Glutamatergic neuron (in vitro differentiated cells): ENCODE measurements around the gene MYO5C. TPM values are rescaled to one million over a fixed set of nuclear protein-coding genes. Genes with fewer than 3 reads are reported as not detected.

Experiments
- DNase-seq: peaks from one replicate; pipeline ENCODE4 v3.0.0; 2022
- H3K27ac Mint-ChIP-seq: one replicate; pipeline ENCODE4 v1.8.0; 2020; ENCODE audit warnings: mild to moderate bottlenecking, mixed read lengths, inconsistent platforms; ENCODE audit not compliant: unreplicated experiment
- H3K27me3 Mint-ChIP-seq: one replicate; pipeline ENCODE4 v1.8.0; 2020; ENCODE audit warnings: mild to moderate bottlenecking, moderate library complexity, mixed read lengths, inconsistent platforms; ENCODE audit not compliant: unreplicated experiment
- H3K36me3 Mint-ChIP-seq: one replicate; pipeline ENCODE4 v1.8.0; 2020; ENCODE audit warnings: mild to moderate bottlenecking, mixed read lengths, inconsistent platforms; ENCODE audit not compliant: unreplicated experiment
- H3K4me1 Mint-ChIP-seq: one replicate; pipeline ENCODE4 v1.8.0; 2020; ENCODE audit warnings: mild to moderate bottlenecking, low read depth, mixed read lengths, inconsistent platforms; ENCODE audit not compliant: unreplicated experiment
- H3K4me3 Mint-ChIP-seq: one replicate; pipeline ENCODE4 v1.8.0; 2020; ENCODE audit warnings: mild to moderate bottlenecking, mixed read lengths, inconsistent platforms; ENCODE audit not compliant: unreplicated experiment
- H3K9me3 Mint-ChIP-seq: one replicate; pipeline ENCODE4 v1.8.0; 2020; ENCODE audit warnings: mild to moderate bottlenecking, moderate library complexity, mixed read lengths, inconsistent platforms; ENCODE audit not compliant: unreplicated experiment
- total RNA-seq: library from RNA; stranded (reverse); fragmentation: NEBNext Ultra II Directional; extraction: Animal tissue kit (Norgen Biotek cat#: 25700); gene quantifications from one replicate; pipeline ENCODE4 v1.2.1, GENCODE V29; 2021; ENCODE audit not compliant: unreplicated experiment
- TF ChIP-seq, protein P1 (sequence below): fragments of 200-600 bp; sonication (generic); IDR thresholded peaks from one replicate; pipeline ENCODE4 v1.5.0; 2021; ENCODE audit not compliant: partially characterized antibody, unreplicated experiment

MYO5C gene
- total RNA-seq, 1 donor from 2014 or later: 0.66 TPM

- H3K9me3 Mint-ChIP-seq: no peaks in the 10 kb centered on the region
- no peak overlapping the region for H3K27ac Mint-ChIP-seq
- H3K4me1 Mint-ChIP-seq: peaks cover 1% of the 10 kb centered on the region
- H3K4me3 Mint-ChIP-seq: no peak overlapping the region
- TF ChIP-seq, protein P1, sequence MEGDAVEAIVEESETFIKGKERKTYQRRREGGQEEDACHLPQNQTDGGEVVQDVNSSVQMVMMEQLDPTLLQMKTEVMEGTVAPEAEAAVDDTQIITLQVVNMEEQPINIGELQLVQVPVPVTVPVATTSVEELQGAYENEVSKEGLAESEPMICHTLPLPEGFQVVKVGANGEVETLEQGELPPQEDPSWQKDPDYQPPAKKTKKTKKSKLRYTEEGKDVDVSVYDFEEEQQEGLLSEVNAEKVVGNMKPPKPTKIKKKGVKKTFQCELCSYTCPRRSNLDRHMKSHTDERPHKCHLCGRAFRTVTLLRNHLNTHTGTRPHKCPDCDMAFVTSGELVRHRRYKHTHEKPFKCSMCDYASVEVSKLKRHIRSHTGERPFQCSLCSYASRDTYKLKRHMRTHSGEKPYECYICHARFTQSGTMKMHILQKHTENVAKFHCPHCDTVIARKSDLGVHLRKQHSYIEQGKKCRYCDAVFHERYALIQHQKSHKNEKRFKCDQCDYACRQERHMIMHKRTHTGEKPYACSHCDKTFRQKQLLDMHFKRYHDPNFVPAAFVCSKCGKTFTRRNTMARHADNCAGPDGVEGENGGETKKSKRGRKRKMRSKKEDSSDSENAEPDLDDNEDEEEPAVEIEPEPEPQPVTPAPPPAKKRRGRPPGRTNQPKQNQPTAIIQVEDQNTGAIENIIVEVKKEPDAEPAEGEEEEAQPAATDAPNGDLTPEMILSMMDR: no peak
- DNase-seq: no peak
- no peaks in the 10 kb centered on the region for H3K36me3 Mint-ChIP-seq
- peaks cover 1% of the 10 kb centered on the region for H3K27me3 Mint-ChIP-seq
These were observed 70.4 kb downstream of the MYO5C start for GRCh38 chr15:52225230-52225629.

DNA sequence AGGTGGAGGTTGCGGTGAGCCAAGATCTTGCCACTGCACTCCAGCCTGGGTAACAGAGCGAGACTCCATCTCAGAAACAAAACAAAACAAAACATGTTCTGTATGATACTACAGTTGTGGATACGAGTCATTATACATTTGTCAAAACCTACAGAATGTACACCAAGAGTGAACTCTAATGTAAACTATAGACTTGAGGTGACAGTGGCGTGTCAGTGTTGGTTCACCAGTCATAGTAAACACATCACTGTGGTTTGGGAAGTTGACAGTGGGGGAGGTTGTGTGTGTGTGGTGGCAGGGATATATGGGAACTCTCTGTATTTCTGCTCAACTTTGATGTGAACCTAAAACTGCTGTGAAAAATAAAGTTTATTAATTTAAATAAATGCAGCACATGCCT, 71.4 kb downstream of the MYO5C start:
- Mint-ChIP-seq H3K27me3 (peaks cover 1% of the 10 kb centered on the region), H3K27ac (no peak overlapping the region), H3K4me3 (no peak overlapping the region), H3K4me1 (peaks cover 1% of the 10 kb centered on the region), H3K36me3 (no peaks in the 10 kb centered on the region), H3K9me3 (no peaks in the 10 kb centered on the region)
- no peak for DNase-seq
- TF ChIP-seq, protein P1: no peak

DNA sequence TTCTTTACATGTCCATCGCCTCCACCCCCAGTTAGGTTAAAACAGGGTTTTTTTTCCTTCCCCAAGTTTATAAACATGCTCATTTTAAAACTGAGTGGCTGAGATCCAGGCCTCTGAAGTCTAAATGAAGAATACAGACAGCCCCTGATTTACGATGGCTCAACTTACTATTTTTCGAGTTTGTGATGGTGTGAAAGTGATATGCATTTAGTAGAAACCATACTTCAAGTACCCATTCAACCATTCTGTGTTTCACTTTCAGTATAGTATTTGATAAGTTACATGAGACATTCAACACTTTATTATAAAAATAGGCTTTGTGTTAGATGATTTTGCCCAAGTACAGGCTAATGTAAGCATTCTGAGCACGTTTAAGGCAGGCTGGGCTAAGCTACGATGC, 73.9 kb downstream of the MYO5C start:
- H3K4me3 Mint-ChIP-seq: no peak overlapping the region
- no peak overlapping the region for H3K27ac Mint-ChIP-seq
- no peaks in the 10 kb centered on the region for H3K27me3 Mint-ChIP-seq
- no peaks in the 10 kb centered on the region for H3K4me1 Mint-ChIP-seq
- no peak for DNase-seq
- TF ChIP-seq, protein P1: no peak
- no peaks in the 10 kb centered on the region for H3K36me3 Mint-ChIP-seq
- H3K9me3 Mint-ChIP-seq: no peaks in the 10 kb centered on the region

- H3K27ac Mint-ChIP-seq: no peak overlapping the region
- H3K4me3 Mint-ChIP-seq: no peak overlapping the region
- TF ChIP-seq, protein P1: no peak
- H3K27me3 Mint-ChIP-seq: no peaks in the 10 kb centered on the region
- no peaks in the 10 kb centered on the region for H3K4me1 Mint-ChIP-seq
- no peaks in the 10 kb centered on the region for H3K36me3 Mint-ChIP-seq
- H3K9me3 Mint-ChIP-seq: no peaks in the 10 kb centered on the region
- DNase-seq: no peak
These were observed 74.5 kb downstream of the MYO5C start for GRCh38 chr15:52220937-52221660.

GRCh38 chr15:52220251-52220650, 75.4 kb downstream of the MYO5C start:
- H3K27me3 Mint-ChIP-seq: no peaks in the 10 kb centered on the region
- no peak overlapping the region for H3K4me3 Mint-ChIP-seq
- no peak overlapping the region for H3K27ac Mint-ChIP-seq
- H3K9me3 Mint-ChIP-seq: no peaks in the 10 kb centered on the region
- H3K4me1 Mint-ChIP-seq: no peaks in the 10 kb centered on the region
- TF ChIP-seq, protein P1: no peak
- no peak for DNase-seq
- H3K36me3 Mint-ChIP-seq: no peaks in the 10 kb centered on the region
